ENCODE data around the gene SPEG.

The SPEG gene

DNA sequence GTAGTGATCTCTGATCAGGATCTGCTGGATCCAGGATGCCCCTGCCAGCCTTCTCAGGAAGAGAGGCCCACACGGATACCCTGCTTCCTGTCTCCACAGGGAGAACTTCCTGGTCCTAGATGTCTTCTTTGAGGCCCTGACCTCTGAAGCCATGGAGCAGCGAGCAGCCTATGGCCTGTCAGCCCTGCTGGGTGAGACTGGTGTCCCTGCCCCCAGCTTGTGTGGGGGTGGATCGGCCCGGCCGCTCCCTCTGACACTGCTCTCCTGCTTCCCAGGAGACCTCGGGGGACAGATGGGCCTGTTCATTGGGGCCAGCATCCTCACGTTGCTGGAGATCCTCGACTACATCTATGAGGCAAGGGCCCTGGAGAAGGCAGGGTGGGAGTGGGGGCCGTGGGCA, 102.3 kb downstream of the SPEG start:
- DNase-seq: no peak

DNA sequence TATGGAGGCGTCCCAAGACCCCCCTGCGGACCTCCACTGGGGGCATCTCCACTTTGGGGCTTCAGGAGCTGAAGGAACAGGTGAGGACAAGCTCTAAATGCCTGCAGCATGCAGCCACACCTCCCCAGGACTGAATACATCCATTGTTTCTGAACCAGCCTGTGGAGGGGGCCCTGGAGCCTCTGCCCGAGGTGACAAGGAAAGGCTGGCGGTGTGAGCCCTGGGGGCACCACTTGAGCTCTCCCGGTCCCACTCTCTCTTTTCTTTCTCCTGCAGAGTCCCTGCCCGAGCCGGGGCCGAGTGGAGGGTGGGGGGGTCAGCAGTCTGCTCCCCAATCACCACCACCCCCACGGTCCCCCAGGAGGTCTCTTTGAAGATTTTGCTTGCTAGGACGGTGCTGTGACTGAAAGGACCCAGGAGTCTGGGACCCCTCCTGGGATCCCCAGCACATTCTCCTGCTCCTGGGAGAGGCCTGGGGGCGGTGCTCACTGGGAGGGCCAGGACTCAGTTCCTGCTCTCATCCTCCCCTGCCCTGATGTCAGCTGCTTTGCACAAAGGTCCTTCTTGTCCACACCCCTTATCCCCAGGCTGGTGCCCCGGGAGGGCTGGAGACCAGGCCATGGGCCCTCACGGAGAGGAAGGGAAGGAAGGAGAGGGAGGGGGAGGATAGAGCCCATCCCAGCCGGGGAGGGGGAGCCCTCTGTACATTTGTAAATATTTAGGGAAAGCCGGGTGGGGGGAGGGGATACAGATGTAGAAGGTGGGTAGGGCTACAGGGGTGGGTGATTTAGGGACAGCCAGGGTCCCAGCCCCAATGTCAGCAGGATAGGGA, 103.2 kb downstream of the SPEG start:
- no peak for DNase-seq

DNA sequence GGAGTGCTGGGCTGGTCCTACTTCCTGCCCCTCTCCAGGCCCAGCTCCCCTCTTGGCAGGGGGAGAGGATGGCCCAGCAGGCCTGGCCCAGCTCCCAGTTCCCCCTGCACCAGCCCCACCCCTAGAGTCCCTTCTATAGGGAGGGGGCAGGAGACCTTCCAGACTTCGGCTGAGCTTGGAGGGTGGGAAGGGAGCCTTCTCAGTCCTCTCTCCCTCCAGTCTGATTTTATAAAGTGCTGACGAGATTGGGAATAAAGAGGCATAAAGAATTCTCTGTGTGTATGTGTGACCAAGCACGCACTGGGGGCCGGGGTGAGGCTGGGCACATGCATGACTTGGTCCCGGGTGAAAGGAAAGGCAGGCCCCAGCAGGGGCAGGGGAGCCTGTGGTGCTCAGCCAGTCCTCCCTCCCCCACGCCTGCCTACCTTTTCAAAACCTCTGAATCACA, 103.9 kb downstream of the SPEG start:
- DNase-seq: no peak

DNA sequence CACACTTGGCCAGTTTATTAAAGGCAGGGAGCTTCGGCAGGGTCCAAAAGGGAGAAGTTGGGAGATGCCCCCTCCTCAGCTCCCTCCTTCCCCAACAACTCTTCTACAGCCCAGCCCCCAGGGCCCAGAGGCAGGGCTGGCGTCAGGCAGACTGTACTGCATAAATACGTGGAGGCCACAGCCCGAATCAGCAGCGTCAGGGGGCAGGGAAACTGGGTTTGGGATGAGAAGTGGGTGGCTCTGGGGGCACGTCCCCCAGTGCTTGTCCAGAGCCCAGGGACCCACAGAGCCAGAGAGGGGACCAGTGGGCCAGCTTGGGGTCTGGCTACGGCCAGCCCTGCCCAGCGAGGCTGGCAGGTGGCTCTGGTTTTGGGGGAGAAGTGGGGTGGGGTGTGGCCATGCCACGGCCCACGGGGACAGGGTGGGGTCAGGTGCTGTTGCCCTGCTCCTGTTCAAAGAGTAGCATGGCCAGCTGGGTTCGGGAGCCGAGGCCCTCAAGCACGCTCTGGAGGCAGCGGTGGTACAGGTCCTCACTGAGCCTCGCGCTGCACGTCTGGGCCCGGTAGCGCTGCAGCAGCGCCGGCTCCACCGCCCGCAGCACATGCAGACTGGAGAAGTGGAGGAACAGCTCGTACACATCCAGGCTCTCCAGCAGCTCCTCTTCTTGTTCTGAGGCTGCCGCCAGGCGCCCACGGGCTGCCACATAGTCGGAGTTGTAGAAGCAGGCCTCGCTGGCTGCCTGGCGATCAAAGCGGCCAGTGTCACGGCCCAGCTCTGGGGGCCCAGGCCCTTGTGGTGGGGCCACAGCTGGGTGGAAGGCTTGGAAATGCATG, 104.5 kb downstream of the SPEG start:
- DNase-seq: no peak

DNA sequence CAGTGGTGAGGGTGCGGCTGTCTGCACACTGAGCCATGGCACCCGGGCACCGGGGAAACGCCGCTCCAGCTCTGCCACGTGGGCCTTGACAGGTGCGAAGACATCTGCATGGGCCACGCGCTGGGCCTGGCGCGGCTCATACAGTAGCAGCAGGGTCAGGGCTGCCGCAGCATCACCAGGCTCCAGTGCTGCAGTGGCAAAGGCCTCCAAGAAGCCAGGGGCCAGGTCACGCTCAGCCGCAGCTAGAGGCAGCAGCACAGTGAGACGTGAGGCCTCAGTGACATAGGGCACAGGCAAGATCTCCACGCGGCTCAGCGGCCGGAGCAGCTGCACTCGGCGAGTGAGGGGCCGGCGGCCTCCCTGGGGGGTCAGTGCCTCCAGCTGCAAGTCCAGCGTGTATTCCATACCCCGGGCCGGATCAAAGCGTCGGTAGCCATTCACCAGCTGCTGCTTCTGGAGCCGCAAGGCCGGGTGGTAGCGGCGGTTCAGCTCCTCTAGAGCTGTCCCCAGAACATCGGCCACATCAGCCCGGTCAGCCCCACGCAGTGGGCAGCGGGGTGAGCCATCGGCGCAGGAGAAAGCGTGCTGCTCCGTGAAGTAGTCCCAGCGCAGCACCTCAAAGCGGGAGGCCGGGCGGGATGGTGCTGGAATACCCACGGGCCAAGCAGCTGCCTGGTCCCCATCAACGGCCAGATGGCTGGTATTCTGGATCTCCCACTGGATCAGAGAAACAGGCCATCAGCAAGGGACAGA, 105.5 kb downstream of the SPEG start:
- no peak for DNase-seq

DNA sequence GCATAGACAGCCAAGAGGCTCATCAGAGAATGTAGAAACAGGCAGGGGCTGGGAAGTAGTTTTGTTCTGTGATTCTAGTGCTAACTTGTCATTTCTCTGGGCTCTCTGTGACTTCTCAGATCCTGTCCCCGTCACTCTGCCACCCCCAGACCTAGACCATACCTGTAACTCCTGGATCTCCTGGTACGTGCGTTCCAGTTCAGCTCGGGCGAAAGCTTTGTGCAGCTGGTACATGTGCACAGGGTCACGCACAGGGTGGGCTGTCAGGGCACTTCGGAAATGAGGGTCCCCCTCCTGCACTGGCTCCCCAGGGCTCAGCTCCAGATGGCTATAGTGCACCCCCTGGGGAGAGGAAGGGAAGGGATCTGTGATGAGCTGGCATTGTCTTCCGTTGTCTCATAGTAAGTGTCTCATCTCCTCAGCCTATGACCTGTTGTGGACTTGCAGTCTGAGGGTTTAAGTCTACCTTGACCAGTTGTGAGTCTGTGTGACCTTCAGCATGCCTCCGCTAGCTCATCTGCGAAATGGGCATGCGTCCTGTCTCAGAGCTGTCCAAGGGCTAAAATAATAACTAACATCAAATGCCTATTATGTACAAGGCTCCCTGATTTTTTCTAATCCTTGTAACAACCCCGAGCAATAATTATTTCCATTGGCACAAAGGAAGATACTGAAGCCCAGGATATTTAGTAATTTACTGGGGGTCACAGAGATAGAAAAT, 106.3 kb downstream of the SPEG start:
- DNase-seq: no peak

DNA sequence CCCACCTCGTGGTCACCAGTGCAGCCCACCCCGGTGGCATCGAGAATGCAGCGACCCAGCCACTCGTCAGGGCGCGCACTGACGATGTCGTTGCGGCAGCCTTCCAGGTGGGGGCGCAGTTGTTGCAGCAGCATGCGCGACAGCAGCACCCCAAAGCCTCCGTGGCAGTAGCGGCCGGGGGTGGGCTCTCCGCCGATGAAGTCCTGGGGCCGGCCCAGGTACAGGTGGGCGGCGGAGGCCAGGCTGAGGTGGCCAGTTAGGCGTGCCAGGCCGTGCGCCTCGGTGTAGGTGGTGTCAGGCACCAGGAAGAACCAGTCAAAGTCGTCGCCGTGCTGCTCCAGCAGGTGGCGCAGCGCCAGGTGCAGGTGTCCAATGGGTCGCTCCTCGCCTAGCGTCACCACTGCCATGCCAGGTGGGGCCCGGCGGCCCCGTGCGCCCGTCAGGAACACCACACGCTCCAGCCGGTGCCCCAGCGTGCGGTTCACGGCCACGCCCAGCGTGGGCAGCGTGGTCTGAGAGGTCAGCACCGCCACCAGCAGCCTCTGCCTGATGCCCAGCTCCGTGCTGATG, 107.1 kb downstream of the SPEG start:
- DNase-seq: peak; percentile 62 to 84 (median 74)

DNA sequence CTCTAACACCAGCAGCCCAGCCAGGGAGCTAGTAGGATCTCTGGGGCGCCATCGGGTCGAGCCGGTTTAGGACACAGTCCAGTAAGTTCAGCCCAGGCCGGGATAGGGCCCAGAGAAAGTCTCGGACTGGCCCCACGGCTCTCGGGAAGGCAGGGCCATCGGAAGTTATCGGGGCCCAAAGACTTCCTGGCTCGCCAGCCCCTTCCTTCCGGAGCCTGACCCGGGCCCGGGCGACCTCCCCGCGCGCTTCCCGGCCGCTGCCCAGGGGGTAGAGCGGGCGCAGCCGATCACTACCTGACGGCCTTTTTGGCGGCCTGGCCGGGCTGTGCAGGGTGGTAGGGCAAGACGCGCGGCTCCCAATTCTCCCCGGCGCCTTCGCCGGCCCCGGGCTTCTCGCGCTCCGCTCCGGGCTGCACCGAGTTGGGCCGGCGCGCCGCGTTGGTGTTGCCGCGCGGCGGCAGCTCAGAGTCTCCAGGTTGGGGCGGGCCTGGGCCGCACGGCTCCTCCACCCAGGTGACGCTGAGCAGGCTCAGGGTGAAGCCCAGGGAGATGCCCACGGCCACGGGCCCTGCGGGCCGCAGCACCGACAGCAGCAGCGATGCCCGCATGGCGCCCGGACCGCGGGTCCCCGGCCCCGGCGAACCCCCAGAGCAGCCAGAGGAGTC, 108.4 kb downstream of the SPEG start:
- peak in 1 of 4 experiments; percentile 37 for DNase-seq

DNA sequence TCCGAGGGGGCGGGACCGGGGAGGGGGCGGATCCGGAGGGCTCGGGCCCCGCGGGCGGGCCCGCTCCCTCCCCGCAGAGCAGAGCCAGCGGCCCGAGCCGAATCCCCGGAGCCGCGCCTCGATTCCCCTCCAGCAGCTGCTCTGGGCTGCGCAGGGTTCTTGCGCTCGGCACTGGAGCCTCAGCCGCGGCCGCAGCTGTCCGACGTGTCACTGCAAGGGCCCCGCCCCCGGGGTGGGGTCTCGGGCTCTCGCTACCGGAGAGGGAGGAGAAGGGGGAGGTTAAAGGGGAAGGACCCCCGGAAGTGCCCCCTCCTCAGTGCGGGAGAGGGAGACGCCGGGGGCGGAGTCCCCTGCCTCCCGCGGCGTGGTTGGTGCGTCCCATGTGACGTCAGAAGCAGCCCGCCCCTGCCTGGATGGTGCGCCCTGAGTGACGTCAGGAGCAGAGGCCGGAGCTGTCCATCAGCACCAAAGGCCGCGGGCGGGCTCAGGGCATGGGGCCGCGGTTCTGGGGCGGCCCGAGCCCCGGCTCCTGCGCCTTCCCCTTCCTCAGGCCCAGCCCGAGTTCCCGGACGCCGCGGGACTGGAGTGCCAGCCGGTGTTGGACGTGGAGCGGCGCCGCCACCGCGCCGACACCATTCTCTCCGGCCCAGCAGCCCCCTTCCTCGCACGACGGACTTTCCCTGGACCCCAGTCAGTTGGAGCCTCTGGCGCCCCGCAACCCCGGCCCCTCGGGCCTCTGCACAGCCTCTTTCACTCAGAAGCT, 109.1 kb downstream of the SPEG start, which contains the start of the genes CHPF and TMEM198:
CHPF (minus strand) TSS at position 214 of the 763 bp plus-strand sequence. CDS start 271 bp downstream, outside the sequence.
TMEM198 (plus strand) TSS at position 433 of the 763 bp plus-strand sequence. CDS start 700 bp downstream, outside the sequence.
- DNase-seq: peak; percentile 79 to 86 (median 84)

DNA sequence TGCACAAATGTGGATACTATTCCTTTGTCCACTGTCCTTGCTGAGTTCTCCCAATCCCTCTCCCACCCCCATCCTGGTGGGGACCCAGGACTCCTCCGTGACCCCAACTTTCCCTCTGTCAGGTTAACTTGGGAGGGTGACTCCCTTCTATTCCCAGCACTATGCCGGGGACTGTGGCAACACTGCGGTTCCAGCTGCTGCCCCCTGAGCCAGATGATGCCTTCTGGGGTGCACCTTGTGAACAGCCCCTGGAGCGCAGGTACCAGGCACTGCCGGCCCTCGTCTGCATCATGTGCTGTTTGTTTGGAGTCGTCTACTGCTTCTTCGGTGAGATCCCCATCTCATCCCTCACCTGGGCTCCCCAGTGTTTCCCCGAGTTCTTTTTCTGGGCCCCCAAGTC, 109.9 kb downstream of the SPEG start:
- no peak for DNase-seq

DNA sequence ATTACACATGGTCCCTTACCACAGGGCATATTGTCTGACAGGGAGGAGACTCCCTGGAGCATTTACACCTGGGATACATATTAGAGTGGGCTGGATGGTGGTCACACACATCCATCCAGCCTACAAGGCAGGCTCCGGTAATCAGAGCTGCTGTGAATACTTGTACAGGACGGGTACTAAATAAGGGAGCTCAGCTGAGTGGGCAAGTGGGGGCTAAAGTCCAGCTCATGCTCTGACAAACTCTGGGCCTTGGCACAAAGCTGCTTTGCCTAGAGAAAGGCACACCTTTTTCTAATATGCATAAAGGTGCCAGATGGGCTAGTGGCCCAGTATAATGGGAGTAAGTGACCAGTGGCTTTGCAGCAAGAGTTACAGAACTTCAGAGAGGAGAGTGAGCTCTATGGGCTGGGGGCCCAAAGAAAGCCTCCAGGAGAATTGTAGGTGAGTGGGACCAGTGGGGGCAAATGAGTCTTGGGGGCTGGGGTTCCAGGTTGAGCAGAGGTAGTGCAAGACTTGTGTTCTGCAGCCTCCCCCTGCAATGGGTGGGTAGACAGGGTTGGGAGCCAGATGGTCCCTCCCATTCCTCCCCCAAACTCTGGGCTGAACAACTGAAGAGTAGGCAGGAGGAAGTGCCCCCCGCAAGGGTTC, 110.8 kb downstream of the SPEG start:
- no peak for DNase-seq

DNA sequence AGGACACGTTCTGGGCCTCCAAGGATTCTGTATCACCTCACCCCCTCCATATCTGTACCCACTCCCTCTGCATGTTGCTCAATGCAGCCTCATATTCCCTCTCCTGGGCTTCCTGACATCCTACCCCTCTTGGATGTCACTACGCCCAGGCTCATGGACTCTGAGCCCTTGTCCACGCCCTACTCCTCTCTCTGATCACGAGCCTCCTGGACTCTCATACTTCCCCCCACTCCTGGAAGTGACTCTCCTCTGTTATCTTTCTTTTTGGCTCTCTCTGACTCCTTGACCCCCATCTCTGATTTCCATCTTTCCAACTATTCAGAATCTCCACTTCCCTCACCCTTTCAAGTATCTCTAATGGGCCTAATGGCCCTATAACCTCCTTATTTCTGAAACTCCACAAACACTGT, 111.3 kb downstream of the SPEG start:
- no peak for DNase-seq

DNA sequence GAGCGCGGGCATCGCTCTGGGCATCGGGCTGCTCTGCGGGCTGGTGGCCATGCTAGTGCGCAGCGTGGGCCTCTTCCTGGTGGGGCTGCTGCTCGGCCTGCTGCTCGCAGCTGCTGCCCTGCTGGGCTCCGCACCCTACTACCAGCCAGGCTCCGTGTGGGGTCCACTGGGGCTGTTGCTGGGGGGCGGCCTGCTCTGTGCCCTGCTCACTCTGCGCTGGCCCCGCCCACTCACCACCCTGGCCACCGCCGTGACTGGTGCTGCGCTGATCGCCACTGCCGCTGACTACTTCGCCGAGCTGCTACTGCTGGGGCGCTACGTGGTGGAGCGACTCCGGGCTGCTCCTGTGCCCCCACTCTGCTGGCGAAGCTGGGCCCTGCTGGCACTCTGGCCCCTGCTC, 113.0 kb downstream of the SPEG start:
- DNase-seq: no peak
